DMS 273 treated with DMSO at 0.1 percent for 48 hours (cell line): ENCODE measurements around the gene RALGPS1.

ENCODE experiments used
- DNase-seq: peaks from one replicate; lab custom pipeline; 2025; lab: John Stamatoyannopoulos, UW

RALGPS1 gene

DNA sequence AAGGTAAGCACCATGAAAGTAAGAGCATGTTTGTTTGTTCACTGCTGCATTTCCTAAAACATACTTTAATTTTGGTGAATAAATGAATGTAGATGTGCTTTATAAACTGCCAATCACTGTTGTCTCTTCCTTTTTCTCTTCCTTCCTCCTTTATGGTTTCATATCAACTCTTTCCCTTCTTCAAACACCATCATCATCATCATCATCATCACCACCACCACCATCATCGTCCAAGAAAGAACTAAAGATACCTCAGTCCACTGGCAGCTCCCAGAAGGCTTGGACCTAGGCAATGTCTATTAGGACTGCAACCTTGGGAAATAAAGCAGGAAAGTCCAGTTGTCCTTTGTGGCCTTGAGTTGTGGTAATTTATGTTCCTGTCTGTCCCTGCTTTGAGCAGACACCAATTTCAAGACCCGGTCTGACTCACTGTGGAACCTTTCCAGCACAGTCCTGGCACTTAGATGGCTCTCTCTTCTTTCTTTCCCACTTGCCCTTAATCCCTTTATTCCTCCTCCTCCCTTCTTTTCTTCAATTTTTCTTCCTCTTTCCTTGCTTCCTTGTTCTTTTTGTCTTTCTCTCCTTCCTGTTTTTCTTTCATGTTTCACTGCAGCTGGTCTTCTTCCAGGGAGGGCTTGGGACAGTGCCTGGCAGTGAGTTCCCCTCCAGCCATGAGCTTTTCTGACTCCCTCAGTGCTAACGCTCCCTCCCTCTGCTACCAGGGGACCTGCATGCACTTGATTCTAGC lies 108.5 kb downstream of the RALGPS1 start:
- no peak for DNase-seq

GRCh38 chr9:127025042-127025441 lies 110.5 kb downstream of the RALGPS1 start:
- DNase-seq = no peak

DNA sequence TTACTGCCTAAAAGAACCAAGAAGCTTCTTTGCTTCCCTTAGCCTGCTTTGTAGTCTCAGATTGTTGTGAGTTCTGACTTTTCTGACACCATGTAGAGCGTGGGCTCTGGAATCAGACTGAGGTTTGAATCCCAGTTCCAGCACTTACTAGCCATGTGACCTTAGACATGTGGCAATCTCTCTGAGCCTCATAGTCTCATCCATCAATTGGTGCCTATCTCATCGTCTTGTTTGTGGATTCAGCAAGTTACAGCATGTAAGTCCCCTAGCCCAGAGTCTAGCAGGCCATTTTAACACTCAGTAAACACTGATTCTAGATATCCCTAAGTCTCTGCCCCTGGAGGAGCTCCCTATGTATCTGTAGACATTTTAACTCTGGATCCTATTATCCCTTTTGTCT lies 113.1 kb downstream of the RALGPS1 start:
- DNase-seq = no peak

DNA sequence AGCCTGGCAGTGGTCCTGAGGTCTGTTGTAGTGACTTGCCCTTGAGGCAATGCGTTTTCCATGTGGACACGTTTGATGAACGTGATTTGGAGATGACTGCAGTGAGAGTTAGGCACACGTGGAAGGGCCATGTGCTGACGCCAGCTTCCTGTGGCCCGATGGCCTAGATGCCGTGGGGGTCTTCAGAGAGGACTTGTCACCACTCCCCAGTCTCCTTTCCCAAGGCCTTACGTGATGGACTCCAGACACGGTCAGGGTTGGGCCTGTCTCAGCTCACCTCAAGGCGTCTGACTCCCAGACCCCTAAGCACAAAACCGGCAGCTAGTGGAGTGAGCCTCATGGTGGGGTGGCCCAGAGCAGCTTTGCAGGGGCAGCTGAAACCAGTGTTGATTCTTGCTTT lies 115.0 kb downstream of the RALGPS1 start:
- no peak for DNase-seq

DNA sequence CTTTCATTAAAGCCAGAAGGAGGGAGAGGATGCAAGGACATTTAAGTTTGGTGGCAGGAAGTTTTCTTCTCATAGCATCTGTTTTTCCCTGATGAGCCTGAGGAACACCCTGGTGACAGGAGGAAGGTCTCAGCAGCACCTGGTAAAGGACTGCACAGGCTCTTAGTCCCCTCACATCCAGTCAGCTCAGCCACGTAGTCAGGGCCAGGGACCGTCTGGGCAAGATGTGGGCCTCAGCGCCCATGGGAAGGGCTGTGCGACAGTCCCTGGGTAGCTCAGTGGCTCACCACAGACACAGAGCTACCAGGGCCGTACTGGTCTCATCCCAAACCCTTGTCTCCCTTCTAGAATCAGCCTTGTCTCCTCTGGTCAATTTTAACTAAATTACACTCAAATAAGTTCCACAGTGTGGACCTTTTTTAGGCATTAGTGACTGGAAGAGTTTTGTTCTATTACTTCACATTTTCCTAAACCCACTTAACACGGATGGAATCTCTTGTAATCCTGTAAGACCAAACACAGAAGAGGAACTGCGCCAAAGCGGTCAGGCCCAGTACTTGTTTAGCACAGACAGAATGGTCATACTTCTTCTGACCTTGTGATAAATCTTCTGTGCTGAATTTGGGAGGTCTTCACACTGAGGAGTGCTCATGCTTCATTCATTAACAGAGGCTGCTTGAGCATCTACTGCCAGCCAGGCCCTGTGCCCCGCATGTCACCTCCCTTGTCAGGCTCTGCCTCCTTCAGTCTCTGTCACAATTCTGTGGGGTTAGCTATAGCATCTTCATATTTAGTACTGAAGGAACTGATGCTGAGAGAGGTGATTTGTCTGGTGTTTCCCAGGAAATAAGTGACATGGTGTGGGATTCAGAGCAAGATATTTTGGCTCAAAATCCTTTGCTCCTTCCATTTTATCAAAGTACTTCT lies 116.5 kb downstream of the RALGPS1 start:
- DNase-seq = no peak

DNA sequence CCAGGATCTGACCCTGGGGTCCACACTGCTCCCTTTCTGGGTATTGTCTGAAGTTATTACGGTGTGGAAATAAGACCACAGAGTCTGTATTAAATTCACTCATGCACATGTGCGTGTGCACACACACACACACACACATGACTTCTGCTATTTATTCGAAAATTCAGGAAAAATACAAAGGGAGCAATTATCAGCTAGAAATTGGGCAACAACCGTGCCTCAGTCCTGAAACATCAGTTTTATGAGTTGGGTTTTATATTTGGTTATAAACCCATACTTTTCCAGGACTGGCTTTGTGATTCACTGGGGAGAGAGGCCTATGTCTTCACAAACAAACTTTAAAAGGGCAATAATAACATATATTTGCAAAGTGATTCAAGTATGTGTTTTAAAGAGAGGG lies 117.7 kb downstream of the RALGPS1 start:
- no peak for DNase-seq

DNA sequence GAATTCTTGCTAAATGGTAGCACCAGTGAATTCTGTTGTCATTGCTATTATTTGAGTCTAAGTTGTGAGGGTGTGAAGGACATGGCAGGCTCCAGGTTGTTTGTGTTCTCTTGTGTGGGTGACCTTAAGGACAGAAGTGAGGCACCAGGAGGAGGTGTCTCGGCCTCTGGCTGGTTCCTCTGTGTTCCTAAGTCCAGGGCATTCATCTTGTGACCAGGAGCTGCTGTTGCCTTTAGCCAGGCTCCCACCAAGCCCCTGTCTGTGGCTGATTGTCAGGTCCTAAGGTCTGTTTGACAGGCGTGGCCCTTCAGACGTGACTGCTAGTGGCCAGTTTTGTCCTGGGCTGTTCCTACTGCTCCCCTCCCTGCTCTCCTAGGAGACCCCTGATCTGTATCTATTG lies 118.5 kb downstream of the RALGPS1 start:
- no peak for DNase-seq

GRCh38 chr9:127033789-127034188 lies 119.2 kb downstream of the RALGPS1 start:
- no peak for DNase-seq

DNA sequence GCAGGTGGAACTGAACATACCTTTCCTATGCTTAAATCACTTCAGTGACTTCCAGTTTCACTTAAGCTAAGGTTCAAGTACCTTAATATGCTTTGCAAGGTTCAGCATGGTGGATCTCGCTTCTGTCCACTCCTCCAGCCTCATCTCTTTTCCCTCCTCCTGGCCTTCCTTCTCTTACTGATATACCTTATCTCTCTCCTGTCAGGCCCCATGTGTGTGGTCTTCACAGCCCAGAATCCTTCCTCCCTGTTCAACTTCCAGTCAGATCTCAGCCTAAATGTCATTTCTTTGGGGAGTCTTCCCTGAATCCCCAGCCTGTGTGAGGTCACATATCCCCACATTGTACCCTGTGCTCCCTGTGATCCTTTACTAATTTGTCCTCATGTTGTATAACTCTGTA lies 120.1 kb downstream of the RALGPS1 start:
- no peak for DNase-seq

DNA sequence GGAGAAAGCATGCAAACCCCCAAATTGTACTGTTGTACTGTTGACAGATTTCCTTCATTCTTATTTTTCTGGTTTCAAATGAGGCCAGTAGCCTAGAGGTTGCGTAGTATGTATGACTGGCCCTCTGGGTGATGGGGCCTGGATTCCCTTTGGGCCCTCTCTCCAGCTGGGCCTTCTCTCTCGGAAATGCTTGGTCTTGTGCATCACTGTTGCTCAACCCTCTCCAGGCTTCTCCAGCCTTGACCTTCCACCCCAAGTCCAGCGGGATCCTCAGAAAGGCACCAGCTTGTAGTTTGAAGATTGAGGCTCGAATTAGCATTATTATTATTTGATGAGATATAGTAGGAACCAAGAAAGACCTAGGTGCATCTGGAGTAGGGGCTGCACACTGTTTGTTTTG lies 120.8 kb downstream of the RALGPS1 start:
- no peak for DNase-seq

GRCh38 chr9:127035948-127036347 lies 121.4 kb downstream of the RALGPS1 start:
- DNase-seq = no peak

DNA sequence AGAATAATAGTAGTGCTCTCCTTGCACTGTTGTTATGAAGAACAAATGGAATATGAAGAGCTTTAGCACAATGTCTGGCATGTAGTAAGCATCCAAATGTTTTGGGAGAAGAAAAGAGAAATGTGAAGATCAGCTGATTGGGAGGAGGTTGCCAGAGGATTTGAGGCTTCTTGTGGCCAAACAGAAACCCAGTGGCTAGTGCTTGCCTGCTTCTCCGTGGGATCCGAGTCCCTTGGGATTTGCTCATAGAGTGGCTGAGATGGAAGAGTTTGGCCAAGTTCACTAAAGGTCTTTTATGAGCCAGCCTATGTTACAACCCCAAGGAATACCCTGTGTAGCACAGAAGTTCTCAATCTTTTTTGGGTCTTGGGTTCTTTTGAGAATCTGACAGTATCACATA lies 121.9 kb downstream of the RALGPS1 start:
- DNase-seq = no peak

- no peak for DNase-seq
These were observed 123.9 kb downstream of the RALGPS1 start for GRCh38 chr9:127038531-127038930.

- no peak for DNase-seq
These were observed 124.9 kb downstream of the RALGPS1 start for GRCh38 chr9:127039492-127039891.

DNA sequence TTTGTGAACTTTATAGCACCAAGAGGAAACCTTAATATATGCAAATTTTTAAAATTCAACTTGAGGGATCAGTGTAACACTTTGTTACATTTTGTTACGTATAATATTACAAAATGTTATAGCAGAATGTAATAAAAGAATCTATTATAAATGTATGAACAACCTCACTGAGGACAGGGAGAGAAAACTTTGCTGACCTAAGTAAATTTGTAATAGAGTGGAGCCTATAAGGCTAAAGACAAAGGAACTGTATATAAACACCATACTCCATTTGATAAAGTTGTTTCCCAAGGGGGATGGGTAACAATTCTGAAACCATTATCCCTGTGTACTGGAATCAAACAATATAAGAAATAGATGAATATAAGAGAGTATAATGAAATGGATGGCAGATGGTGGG lies 130.6 kb downstream of the RALGPS1 start:
- DNase-seq = no peak

DNA sequence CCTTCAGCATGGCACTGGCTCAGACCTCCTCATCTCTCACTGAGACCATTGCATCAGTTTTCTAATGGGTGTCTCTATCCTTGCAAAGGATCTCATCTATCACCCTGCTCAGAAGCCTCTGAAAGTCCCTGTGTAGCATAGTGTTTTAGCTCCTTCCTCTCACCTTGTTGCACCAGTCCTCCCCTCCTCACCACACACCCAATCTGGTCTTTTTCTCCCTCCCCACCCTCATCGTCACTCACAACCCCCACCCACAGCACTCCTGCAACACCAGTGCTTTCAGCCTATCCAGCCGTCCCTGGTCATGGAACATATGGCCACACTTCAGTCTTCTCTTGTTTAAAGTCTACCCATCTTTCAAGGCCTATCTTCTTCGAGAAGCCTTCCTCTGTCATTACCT lies 133.4 kb downstream of the RALGPS1 start:
- no peak for DNase-seq

DNA sequence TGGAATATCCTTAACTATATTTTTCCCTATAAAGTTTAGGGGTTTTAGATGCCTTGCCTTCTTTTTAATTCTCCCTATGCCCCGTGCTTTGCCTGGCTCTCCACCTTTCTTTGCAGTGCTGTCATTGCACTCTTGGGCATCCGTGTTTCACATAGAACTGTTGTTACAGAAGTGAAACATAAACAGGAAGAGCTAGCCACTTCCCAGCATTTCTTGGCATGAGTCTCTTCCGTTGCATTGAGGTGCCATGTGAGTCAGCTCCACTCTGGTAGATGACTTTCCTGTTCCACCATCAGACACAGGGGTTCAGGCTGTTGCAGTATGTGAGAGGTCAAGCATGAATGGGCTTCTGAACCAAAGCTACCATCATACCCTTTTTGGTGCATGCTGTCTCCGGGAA lies 134.5 kb downstream of the RALGPS1 start:
- DNase-seq = no peak

- DNase-seq = no peak
These were observed 135.0 kb downstream of the RALGPS1 start for GRCh38 chr9:127049581-127049980.

- no peak for DNase-seq
These were observed 135.6 kb downstream of the RALGPS1 start for GRCh38 chr9:127050152-127050551.

DNA sequence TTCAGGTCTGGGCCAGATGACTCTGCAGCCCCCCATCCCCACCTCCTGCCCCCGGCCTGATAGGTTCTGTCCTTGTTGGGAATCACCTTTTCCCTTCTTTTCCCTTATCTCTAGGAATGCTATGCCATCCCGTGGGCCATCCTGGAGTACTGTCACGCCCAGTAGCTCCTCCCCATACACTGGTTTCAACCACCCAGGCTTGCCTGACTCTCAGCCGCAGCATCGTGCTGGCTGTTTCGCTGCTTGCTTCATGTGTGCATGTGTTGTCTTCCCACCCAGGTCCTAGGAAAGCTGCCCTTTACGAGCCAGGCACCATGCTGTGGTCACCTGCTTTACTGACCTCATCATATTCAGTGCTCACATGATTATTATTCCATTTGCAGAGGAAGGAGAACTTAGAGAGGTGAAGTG lies 136.0 kb downstream of the RALGPS1 start:
- DNase-seq = no peak

DNA sequence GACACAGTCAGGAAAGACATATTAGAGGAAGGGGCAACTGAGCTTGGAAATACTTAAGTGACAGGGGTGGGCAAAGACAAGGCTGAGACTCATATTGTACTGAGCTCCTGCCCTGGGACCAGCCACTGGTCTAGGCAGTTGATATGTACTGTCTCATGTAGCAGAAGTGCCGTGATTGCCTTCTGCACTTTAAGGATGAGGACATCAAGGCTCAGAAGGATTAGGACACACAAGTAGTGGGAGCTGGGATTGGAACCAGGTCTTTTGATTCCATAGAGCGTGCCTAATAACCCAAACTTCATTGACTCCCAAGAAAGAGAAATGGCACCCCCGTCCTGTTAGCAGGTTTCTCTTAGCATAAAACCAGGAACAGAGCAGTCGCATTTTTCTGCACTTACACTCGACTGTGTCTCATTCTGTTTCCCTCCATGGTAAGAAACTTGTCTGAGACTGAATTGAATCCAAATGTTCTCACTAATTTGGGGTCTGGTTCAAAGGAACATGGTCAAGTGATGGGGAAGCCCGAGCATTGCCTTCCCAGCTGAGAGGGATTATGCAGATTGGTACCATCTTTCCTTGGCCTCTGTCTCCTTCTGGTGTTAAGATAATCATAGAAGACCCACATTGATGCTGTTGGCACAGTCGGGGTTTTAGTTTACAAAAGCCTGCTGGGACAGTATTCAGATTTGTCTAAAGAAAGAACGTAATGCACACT lies 137.5 kb downstream of the RALGPS1 start:
- no peak for DNase-seq

- DNase-seq = no peak
These were observed 138.7 kb downstream of the RALGPS1 start for GRCh38 chr9:127053057-127053821.
